GM18499 (cell line): ENCODE results near the gene PC.

Source experiments
- ATAC-seq: cut with Tn5 transposase; IDR thresholded peaks from one replicate; pipeline ENCODE4 v1.9.1; 2021; ENCODE audit warnings: moderate number of reproducible peaks; ENCODE audit not compliant: insufficient read depth, unreplicated experiment

The PC gene

DNA sequence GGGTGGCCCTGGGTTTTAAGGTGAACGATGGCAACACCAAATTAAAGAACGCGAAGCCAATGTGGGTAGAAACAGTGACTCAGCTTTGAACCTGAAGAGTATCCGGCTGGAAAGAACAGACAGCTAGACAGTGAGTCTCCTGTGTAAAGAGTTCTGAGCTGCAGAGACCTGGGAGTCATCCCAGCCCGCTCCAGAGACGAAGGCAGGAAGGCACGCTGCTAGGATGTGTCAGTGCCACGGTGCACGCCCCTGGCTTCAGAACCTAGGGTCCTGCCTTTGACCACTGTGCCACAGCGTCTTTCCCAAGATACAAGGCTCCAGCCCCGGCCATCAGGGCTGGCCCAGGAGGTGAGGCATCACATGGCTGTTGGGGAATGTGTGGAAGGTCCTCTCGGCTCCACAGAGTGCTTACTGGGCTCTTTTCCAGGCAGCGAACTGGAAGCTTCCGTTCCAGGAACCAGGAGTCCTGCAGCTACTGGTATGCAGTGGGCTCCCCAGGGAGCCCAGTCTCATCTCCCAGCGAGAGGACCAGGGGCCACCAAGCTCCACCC is 71.4 kb downstream of the PC start:
- no peak for ATAC-seq

DNA sequence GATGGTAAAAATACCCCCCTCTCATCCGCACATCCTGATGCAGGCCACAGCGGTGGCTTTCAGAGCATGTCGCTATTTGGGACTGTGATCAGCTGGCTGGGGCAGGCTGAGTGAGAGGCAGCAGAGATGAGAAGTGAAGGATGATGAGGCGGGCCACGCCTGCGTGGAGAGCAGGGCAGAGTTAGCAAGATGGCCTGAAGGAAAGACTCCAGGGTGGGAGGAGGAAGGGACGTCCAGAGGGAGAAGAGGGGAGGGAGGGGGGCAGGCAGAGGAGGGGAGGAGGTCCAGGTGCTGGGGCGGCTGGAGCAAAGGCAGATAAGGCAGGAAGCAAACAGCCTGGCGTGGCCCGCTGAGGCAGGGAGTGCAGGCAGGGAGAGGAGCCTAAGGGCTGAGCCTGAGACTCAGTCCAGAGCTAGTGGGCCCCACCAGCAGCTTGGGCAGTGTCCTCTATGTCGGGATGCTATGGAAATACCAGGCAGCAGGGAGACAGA is 72.2 kb downstream of the PC start:
- no peak for ATAC-seq

GRCh38 chr11:66885469-66885868 is 72.7 kb downstream of the PC start:
- ATAC-seq: no peak

DNA sequence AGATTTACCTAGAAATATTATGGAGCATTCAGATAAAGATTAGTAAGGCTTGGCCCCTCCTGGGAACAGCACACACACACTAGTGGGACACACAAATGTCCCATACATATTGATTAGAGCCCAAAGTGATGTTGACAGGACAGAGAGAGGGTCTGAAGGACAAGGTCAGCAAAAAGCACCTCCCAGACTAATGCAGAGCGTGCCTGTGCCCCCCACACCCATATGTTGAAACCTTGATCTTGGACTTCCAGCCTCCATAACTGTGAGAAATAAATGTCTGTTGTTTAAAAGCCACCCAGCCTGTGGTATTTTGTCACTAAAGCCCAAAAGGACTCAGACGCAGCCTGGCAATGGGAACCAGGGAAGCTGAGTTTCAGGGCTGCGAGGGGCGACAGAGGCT is 73.7 kb downstream of the PC start:
- ATAC-seq: no peak

GRCh38 chr11:66883016-66883965 is 74.9 kb downstream of the PC start:
- no peak for ATAC-seq

- no peak for ATAC-seq
These were observed 75.6 kb downstream of the PC start for GRCh38 chr11:66882561-66883015.

- no peak for ATAC-seq
These were observed 76.2 kb downstream of the PC start for GRCh38 chr11:66881927-66882452.

DNA sequence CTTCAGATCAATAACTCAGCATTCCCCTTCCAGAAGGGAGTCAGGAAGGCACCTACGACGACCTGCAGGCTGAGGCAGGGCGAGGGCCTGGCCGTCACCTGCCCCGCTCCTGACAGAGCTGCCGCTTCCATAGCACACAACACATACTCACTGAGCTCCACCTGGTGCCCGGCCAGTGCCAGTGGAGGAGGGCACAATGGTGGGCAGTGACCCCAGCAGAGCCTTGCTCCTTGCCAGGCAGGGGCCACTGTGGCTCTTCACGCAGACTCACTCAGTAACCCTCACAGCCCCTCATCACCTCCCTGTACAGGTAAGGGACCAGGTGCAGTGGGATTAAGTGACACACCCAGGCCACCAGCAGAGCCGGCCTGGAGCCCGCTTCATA is 76.7 kb downstream of the PC start:
- ATAC-seq: no peak

- no peak for ATAC-seq
These were observed 77.4 kb downstream of the PC start for GRCh38 chr11:66880496-66881450.

DNA sequence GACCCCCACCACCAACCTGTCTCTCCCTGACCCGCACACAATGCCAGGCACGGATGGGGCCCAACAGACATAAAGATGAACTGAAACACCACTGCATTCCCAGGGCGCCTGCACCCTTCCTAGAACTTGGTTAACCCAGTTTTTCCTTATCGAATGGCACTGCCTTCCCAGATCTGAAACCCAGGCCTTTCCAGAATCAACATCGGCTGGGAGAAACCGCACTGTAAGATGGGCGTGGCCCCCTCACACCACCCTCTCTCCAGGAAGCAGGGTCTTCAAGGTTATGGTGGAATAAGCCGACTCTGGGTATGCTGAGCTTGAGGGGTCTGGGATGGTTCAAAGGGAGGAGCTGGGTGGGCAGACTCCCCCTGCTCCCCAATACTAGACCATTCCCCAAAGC is 78.2 kb downstream of the PC start:
- no peak for ATAC-seq

DNA sequence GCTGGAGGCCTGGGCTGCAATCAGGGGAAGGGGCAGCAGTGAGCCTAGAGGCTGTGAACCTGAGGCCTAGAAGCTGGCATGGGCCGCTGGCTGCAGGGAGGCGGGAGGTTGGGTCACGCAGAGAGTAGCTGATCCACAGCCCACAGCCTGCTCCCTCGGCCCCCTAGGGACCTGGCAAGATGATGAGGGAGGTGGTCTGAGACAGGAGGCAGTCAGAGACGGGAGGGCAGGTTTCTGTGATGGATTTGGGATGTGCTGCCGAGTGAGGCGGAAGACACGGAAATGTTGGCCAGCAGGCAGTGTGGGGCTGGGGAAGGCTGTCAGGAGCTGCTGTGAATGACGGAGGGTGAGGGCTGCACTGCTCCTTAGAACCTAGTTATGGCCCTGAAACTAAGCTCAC is 78.6 kb downstream of the PC start:
- ATAC-seq: no peak

DNA sequence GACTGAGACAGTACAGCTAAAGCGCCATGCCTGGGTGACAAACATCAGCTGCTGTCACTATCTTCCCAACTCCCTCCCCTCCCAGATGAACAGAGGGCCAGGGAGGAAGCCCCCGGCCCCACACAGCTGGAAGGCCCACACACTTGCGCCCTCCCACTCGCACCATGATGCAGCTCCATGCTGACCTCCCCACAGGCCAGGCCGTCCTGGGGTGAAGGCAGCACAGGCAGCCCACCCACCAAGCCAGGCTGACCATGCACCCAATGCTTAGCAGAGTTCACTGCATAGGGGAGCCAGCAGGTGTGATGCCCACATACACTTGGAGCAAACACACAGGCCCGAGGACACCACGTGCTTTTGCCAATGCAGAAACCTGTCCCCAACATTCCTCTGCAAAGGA is 79.2 kb downstream of the PC start:
- ATAC-seq: no peak

DNA sequence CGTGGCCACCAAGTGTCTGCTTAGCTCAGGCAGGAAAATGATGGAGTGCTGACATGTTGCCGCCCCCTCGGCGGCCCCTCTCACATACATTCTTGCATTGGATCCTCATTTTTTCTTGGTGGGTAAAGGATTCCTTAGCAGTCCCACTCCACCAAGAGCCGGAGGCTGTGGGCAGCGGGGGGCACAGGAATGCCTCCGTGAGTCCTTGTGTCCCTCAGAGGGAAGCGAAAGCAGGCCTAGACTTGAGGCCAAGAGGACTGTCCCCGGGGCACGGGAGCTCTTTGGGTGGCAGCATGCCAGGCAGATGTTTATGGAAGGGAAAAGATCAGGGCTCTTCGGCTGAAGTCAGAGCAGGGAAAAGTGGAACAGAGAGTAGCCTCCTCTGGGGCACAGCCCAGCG is 79.7 kb downstream of the PC start:
- ATAC-seq: no peak

- ATAC-seq: no peak
These were observed 80.4 kb downstream of the PC start for GRCh38 chr11:66877588-66878385.

- ATAC-seq: no peak
These were observed 82.8 kb downstream of the PC start for GRCh38 chr11:66875378-66875777.

GRCh38 chr11:66874232-66874631 is 84.0 kb downstream of the PC start:
- ATAC-seq: no peak

DNA sequence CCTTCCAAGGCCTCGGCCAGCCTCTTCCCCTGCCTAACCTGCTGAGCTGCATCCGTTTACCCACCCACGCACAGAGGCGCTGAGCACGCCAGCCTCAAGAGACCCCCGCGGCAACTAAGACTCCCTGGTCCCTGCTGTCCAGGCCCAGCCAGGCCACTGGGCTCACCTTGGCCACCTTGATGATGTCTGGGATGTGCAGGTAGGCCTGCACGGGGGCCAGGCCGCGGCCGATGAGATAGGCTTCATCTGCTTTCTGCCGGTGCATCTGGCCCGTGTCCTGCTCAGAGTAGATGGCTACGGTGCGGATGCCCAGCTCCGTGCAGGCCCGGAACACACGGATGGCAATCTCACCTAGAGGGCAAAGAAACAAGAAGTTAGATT is 86.7 kb downstream of the PC start:
- ATAC-seq: no peak

DNA sequence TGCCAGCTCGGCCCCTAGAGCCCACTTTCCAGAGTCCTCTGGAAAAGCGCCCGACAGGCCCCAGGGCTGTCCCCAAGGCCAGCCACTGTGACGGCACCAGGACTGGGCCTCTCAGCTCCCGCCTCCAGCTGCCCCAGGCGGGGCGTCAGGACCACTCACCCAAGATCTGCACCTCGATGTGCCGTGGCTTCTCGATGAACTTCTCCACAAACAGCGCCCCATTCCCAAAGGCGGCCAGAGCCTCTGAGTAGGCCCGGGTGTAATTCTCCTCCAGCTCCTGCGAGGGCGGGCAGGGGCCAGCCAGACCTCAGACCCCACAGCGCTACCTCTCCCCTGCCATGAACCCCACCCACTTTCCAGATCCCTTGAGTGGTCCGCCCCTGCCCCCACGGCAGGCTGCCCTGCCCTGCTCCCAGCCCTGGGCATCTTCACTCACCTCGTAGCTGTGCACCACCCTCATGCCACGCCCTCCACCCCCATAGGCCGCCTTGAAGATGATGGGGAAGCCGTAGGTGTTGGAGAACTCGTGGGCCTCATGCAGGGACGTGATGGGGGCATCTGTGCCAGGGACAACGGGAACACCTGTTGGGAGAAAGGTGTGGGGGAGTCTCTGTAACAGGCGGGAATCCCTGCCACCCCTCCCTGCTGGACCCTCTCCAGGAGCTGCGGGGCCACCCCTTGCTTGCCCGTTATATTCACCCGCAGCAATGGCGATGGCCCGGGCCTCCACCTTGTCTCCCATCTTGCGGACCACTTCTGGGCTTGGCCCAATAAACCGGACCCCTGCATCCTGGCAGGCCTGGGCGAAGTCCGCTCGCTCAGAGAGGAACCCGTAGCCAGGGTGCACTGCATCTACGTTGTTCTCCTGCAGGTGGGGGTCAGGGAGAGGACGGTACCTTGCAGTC is 87.3 kb downstream of the PC start:
- no peak for ATAC-seq

GRCh38 chr11:66870131-66870530 is 88.1 kb downstream of the PC start:
- no peak for ATAC-seq
